ENCODE results near the gene AKT3. TPM values are rescaled to one million over a fixed set of nuclear protein-coding genes. Genes with fewer than 3 reads are reported as not detected.

The AKT3 gene
- total and polyA plus RNA-seq, 2 of the 8 experiments (the other 6 are each of a cell fraction or from before 2014, with no cell fraction given) = 6.0 to 36.4 TPM

DNA sequence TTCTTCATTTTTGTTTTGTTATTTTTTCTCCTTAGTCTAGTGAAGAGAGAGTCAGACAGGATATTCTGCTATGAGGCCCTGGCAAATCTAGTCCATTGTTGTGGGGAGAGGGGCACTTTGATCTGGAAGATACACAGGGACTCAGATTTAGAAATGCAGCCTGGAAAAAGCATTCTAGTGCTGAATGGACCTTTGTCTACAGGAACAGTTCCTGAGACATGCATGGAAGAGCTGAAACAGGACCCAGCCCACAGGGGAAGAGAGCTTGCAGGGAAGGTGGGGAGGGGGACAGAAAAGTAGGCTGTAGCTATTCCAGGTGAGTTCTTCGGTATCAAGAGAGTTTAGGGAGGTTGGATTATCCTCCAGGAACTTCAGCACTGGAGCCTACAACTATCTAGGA lies 98.5 kb downstream of the AKT3 start:
- H2AK5ac ChIP-seq (ENCODE audit: low read depth, low read length) = no peak overlapping the region
- no peaks in the 10 kb centered on the region for H3K79me2 ChIP-seq (ENCODE audit: control insufficient read depth in 1 of 2, insufficient read depth in 2 of 2, low read length in 2 of 2)
- no peak overlapping the region for H3K4me3 ChIP-seq (ENCODE audit: extremely low read depth in 1 of 4, insufficient read depth in 2 of 4, low read depth in 3 of 4, low read length in 4 of 4)
- H4K91ac ChIP-seq (replicated peaks; ENCODE audit: insufficient read length, low read length) = no peak overlapping the region
- no peak overlapping the region for H2BK12ac ChIP-seq (ENCODE audit: low read depth, low read length)
- no peak overlapping the region for H2BK15ac ChIP-seq (ENCODE audit: low read length)
- no peak overlapping the region for H3K56ac ChIP-seq (replicated peaks; ENCODE audit: insufficient read length, low read depth, low read length)
- H3K14ac ChIP-seq (ENCODE audit: insufficient read length) = no peak overlapping the region
- H3K9me3 ChIP-seq (ENCODE audit: insufficient read depth in 2 of 2, low read depth in 1 of 2, low read length in 1 of 2) = no peaks in the 10 kb centered on the region
- FAIRE-seq = no peak
- ChIA-PET CTCF (ENCODE audit: partially characterized antibody) (interaction anchor here (0.7 to 3.1 kb wide), 10 partner anchors 10 to 538 kb away, joined by 3 to 14 read pairs (median 4); no protein-coding TSS in a partner anchor), POLR2A (ENCODE audit: partially characterized antibody) (interaction anchor here (0.7 to 1.5 kb wide), 2 partner anchors 192 to 275 kb away, joined by 3 to 4 read pairs; no protein-coding TSS in a partner anchor)
- H3K27ac ChIP-seq (ENCODE audit: low read depth, low read length) = no peak overlapping the region
- no peak overlapping the region for H3K4ac ChIP-seq (replicated peaks; ENCODE audit: insufficient read length, low read depth, low read length)
- no peak overlapping the region for H4K5ac ChIP-seq (ENCODE audit: insufficient read length, low read depth, low read length)
- 90% methylated on average over 1 of the region's 1 CpG; no CpG with 5 or more reads in 1 of the 2 experiments for WGBS, 2 experiments (ENCODE audit: extremely low coverage in 1 of 2, insufficient coverage in 1 of 2, insufficient read length in 1 of 2, insufficient replicate concordance in 2 of 2, low coverage in 1 of 2, low lambda C conversion rate in 2 of 2, missing lambda C conversion rate in 1 of 2)
- no peak overlapping the region for H4K8ac ChIP-seq (ENCODE audit: extremely low read depth, insufficient read depth, low read length)
- no peak overlapping the region for H2BK5ac ChIP-seq (ENCODE audit: low read depth, low read length)
- peaks cover 2% of the 10 kb centered on the region; the same call in 1 of the 2 replicates for H3K79me1 ChIP-seq (ENCODE audit: low read depth, low read length)
- no peaks in the 10 kb centered on the region for H4K20me1 ChIP-seq (replicated peaks in 1 of 2; ENCODE audit: control insufficient read depth in 1 of 2, insufficient read depth in 2 of 2, low read length in 2 of 2)
- no peak overlapping the region for H3K18ac ChIP-seq (ENCODE audit: extremely low read depth, low read length)
- H3K4me2 ChIP-seq (ENCODE audit: insufficient read depth in 1 of 2, low read depth in 2 of 2, low read length in 2 of 2) = no peak overlapping the region
- no peak overlapping the region for H3K9ac ChIP-seq (replicated peaks in 1 of 4; ENCODE audit: extremely low read depth in 1 of 4, low read depth in 3 of 4, low read length in 3 of 4)
- H3K23me2 ChIP-seq (ENCODE audit: low read depth, low read length) = no peaks in the 10 kb centered on the region; the same call in 1 of the 2 replicates
- H3K27me3 ChIP-seq (replicated peaks in 1 of 4; ENCODE audit: control insufficient read depth in 3 of 4, extremely low read depth in 1 of 4, insufficient read depth in 3 of 4, low read length in 3 of 4) = no peaks in the 10 kb centered on the region
- no peaks in the 10 kb centered on the region for H3K36me3 ChIP-seq (ENCODE audit: control insufficient read depth in 2 of 4, insufficient read depth in 4 of 4, low read length in 3 of 4)
- no peak for DNase-seq (ENCODE audit: low read depth in 1 of 2, low spot score in 2 of 2)
- H2AFZ ChIP-seq (ENCODE audit: low read length) = no peak overlapping the region
- no peak overlapping the region for H3K23ac ChIP-seq (ENCODE audit: insufficient read length)
- no peak overlapping the region for H2BK120ac ChIP-seq (replicated peaks; ENCODE audit: low read depth, low read length)
- no peak overlapping the region for H2BK20ac ChIP-seq (ENCODE audit: low read length)
- peaks cover 0 to 3% (median under 1%) of the 10 kb centered on the region in 4 experiments; a peak in 2 of 7 replicates for H3K4me1 ChIP-seq (replicated peaks in 1 of 4; ENCODE audit: control insufficient read depth in 3 of 4, insufficient read depth in 4 of 4, low read length in 3 of 4)
- TF ChIP-seq, protein P1, sequence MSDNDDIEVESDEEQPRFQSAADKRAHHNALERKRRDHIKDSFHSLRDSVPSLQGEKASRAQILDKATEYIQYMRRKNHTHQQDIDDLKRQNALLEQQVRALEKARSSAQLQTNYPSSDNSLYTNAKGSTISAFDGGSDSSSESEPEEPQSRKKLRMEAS (IDR thresholded peaks at IDR 0.05) = no peak
- TF ChIP-seq SUZ12 (IDR thresholded peaks at IDR 0.05; ENCODE audit: low read length) (no peak), KDM1A (IDR thresholded peaks at IDR 0.05; ENCODE audit: borderline replicate concordance, low read length) (no peak), NRF1 (IDR thresholded peaks at IDR 0.05; ENCODE audit: low read depth, low read length) (no peak), BRCA1 (IDR thresholded peaks at IDR 0.05; ENCODE audit: low read depth, low read length) (no peak), USF2 (IDR thresholded peaks at IDR 0.05; ENCODE audit: low read length) (no peak), TCF12 (IDR thresholded peaks at IDR 0.05; ENCODE audit: low read depth, low read length) (no peak), JUN (IDR thresholded peaks at IDR 0.05; ENCODE audit: low read depth, low read length) (no peak), YY1 (IDR thresholded peaks at IDR 0.05; ENCODE audit: low read depth, low read length) (no peak), CBX5 (IDR thresholded peaks at IDR 0.05; ENCODE audit: low read depth, low read length) (no peak), TBP (IDR thresholded peaks at IDR 0.05; ENCODE audit: low read depth, low read length) (no peak)
- TF ChIP-seq, protein P2, sequence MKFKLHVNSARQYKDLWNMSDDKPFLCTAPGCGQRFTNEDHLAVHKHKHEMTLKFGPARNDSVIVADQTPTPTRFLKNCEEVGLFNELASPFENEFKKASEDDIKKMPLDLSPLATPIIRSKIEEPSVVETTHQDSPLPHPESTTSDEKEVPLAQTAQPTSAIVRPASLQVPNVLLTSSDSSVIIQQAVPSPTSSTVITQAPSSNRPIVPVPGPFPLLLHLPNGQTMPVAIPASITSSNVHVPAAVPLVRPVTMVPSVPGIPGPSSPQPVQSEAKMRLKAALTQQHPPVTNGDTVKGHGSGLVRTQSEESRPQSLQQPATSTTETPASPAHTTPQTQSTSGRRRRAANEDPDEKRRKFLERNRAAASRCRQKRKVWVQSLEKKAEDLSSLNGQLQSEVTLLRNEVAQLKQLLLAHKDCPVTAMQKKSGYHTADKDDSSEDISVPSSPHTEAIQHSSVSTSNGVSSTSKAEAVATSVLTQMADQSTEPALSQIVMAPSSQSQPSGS (IDR thresholded peaks at IDR 0.05; ENCODE audit: low read length) = no peak

All from H1 (cell line).